Gastrocnemius medialis (tissue), 4 donors: ENCODE results near the gene MED23. TPM values are rescaled to one million over a fixed set of nuclear protein-coding genes. Genes with fewer than 3 reads are reported as not detected.

ENCODE experiments used
- ATAC-seq, 2 donors: fragments of 150-250 bp; one replicate each; pipeline ENCODE4 v1.9.1; 2016
- DNase-seq, 2 donors: peaks; one replicate each; pipeline ENCODE4 v3.0.0-alpha.2; 2019
- H3K27ac ChIP-seq, 4 donors: fragments of 200-600 bp; sonication (generic); 1 replicate in 1 of 4; 2 replicates in 3 of 4; pipeline ENCODE4 v1.5.1; 2016 to 2018; ENCODE audit warnings: mild to moderate bottlenecking in 2 of 4, moderate library complexity in 1 of 4
- H3K27me3 ChIP-seq, 3 donors: fragments of 200-600 bp; sonication (generic) in 2 of 3; 1 replicate in 1 of 3; 2 replicates in 2 of 3; pipeline versions ENCODE4 v1.5.1 to v1.6.0; 2016 to 2019; ENCODE audit warnings: mild to moderate bottlenecking in 1 of 3, moderate library complexity in 1 of 3
- H3K36me3 ChIP-seq, 2 donors: fragments of 200-600 bp; sonication (generic) in 1 of 2; one replicate each; pipeline ENCODE4 v1.5.1; 2017 to 2018
- H3K4me1 ChIP-seq, 2 donors: fragments of 200-600 bp; sonication (generic) in 1 of 2; one replicate each; pipeline ENCODE4 v1.5.1; 2016 to 2017; ENCODE audit warnings: mild to moderate bottlenecking in 2 of 2
- H3K4me3 ChIP-seq, 4 donors: fragments of 200-600 bp; sonication (generic) in 3 of 4; 1 replicate in 1 of 4; 2 replicates in 3 of 4; pipeline ENCODE4 v1.5.1; 2016 to 2019; ENCODE audit warnings: mild to moderate bottlenecking in 2 of 4
- H3K9me3 ChIP-seq, 3 donors: fragments of 200-600 bp; sonication (generic) in 2 of 3; 1 replicate in 1 of 3; 2 replicates in 2 of 3; pipeline ENCODE4 v1.5.1; 2016 to 2019
- POLR2A ChIP-seq, 2 donors: fragments of 450-650 bp; IDR thresholded peaks; one replicate each; pipeline ENCODE4 v1.6.1; 2017; ENCODE audit warnings: antibody characterized with exemption in 2 of 2, mild to moderate bottlenecking in 2 of 2, moderate library complexity in 2 of 2
- in situ Hi-C, 4 donors: fragments of 200-750 bp; cut with MboI; loops; one replicate each; pipeline versions ENCODE4 v1.15.0 to v1.8.0; 2017; ENCODE audit warnings: low sequenced_read_pairs in 4 of 4
- intact Hi-C: fragments of 100-400 bp; cut with DNase I; formaldehyde crosslinking; loops from one replicate; pipeline ENCODE4 v1.15.1; 2023; ENCODE audit warnings: low total_unique reads
- total RNA-seq, 4 donors: library from RNA; depleted of rRNA; stranded (reverse); fragments of >200 nt; gene quantifications; one replicate each; pipeline versions ENCODE4 v1.1.0 to v1.2.3, GENCODE V29; 2016
- TF ChIP-seq, protein P1 (sequence below), 5 experiments: fragments of 450-650 bp in 3 of 5; fragments of 200-600 bp in 2 of 5; sonication (generic) in 2 of 5; IDR thresholded peaks in 4 of 5; conservative IDR thresholded peaks in 1 of 5; 1 replicate in 4 of 5; 2 replicates in 1 of 5; pipeline ENCODE4 v1.5.1; 2016 to 2019; ENCODE audit warnings: antibody characterized with exemption in 5 of 5, mild to moderate bottlenecking in 3 of 5, moderate library complexity in 3 of 5

Gene MED23
- total RNA-seq, 4 donors from 2014 or later, result 7.5 to 16.0 (median 12.5) TPM

DNA sequence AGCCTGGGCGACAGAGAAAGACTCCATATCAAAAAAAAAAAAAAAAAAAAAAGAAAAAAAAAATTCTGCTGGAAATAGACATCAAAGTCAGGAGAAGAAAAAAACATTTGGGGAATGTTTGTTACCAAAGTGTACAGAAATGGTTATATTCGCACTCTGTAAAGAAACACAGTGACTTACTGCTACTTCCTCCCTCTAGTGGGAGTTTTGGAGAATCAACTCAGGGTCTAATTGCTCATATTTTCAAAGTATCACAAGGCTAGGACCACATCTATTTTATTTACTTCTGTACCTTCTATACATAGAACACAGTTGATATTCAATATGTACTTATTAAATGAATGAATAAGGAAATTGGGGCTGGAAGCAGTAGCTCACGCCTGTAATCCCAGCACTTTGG lies 30.6 kb downstream of the MED23 start:
- no peaks in the 10 kb centered on the region for H3K9me3 ChIP-seq
- intact Hi-C loops (no loop called here), in situ Hi-C loops (no loop called here)
- no peak for ATAC-seq
- H3K27ac ChIP-seq, result no peak overlapping the region
- H3K27me3 ChIP-seq, result no peaks in the 10 kb centered on the region
- peaks cover 4 to 96% of the 10 kb centered on the region in 2 donors for H3K36me3 ChIP-seq
- no peak for DNase-seq
- no peaks in the 10 kb centered on the region for H3K4me1 ChIP-seq
- no peak for TF ChIP-seq POLR2A (IDR thresholded peaks at IDR 0.05)
- no peak overlapping the region for H3K4me3 ChIP-seq

DNA sequence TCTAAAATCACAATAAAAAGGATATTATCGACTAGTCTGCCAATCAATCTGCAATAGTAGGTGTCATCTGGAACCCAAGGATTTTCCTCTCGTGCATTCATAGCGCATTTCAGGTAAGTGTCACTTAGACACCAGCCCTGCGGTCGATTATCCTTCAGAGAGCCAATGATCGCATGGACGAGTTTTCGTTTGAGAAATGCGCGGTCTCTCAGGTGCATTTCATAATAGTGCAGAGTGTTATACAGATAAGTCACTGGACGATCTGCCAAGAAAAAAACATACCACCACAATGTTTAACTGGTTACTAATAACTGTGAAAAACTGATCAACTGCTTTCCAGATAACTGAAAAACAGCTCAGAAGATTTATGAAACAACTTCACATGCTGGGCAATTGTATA lies 34.0 kb downstream of the MED23 start:
- no peaks in the 10 kb centered on the region for H3K4me1 ChIP-seq
- no peak for ATAC-seq
- H3K36me3 ChIP-seq, result peaks cover 2 to 92% of the 10 kb centered on the region in 2 donors
- H3K9me3 ChIP-seq, result no peaks in the 10 kb centered on the region
- H3K27ac ChIP-seq, result no peak overlapping the region
- in situ Hi-C loops, result no loop called here
- H3K4me3 ChIP-seq, result no peak overlapping the region
- TF ChIP-seq, protein P1, sequence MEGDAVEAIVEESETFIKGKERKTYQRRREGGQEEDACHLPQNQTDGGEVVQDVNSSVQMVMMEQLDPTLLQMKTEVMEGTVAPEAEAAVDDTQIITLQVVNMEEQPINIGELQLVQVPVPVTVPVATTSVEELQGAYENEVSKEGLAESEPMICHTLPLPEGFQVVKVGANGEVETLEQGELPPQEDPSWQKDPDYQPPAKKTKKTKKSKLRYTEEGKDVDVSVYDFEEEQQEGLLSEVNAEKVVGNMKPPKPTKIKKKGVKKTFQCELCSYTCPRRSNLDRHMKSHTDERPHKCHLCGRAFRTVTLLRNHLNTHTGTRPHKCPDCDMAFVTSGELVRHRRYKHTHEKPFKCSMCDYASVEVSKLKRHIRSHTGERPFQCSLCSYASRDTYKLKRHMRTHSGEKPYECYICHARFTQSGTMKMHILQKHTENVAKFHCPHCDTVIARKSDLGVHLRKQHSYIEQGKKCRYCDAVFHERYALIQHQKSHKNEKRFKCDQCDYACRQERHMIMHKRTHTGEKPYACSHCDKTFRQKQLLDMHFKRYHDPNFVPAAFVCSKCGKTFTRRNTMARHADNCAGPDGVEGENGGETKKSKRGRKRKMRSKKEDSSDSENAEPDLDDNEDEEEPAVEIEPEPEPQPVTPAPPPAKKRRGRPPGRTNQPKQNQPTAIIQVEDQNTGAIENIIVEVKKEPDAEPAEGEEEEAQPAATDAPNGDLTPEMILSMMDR (IDR thresholded peaks at IDR 0.05 in 4 of 5, conservative IDR thresholded peaks at IDR 0.05 in 1 of 5), result no peak
- no peak for TF ChIP-seq POLR2A (IDR thresholded peaks at IDR 0.05)
- intact Hi-C loops, result no loop called here
- no peak for DNase-seq
- H3K27me3 ChIP-seq, result no peaks in the 10 kb centered on the region

DNA sequence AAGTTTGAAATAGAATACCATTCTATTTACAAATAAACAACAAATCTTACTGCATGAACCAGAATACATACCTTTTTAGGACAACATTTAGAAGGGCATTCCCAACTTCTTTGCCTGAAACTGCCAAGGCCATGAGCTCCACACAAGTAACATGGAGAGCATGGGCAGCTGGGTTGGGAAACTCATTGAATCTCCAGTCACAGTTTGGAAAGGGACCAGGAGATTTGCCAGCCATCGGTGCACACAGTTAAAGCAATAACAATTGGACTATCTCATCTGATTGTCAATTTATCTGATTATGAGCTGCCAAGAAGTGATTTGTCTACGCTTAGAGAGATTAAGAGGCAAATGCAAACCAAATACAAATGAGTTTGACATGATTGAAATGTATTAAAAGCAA lies 35.1 kb downstream of the MED23 start:
- Histone ChIP-seq H3K4me1 (no peaks in the 10 kb centered on the region), H3K27me3 (no peaks in the 10 kb centered on the region), H3K27ac (no peak overlapping the region), H3K4me3 (no peak overlapping the region), H3K36me3 (peaks cover 2 to 92% of the 10 kb centered on the region in 2 donors), H3K9me3 (no peaks in the 10 kb centered on the region)
- DNase-seq, result no peak
- ATAC-seq, result no peak
- TF ChIP-seq POLR2A (IDR thresholded peaks at IDR 0.05), result no peak
- TF ChIP-seq, protein P1 (IDR thresholded peaks at IDR 0.05 in 4 of 5, conservative IDR thresholded peaks at IDR 0.05 in 1 of 5), result no peak
- in situ Hi-C loops, result no loop called here
- intact Hi-C loops, result no loop called here

DNA sequence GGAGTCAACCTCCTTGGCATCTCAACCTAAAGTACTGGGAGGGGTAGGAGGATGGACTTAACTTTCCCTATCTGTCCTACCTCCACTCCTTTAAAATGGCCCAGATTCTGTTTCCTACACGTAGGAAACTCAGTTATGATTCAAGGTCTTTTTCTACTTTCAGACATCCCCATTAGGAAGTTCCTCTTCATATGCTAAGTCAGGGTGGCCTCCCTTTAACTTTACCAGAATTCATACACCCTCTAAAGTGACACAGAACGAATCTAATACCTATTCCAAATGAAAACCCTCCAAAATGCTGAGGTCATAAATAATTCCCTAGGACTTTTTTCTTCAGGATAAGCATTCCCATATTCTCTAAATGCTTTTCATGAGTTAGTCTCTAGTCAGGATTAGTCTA lies 39.4 kb downstream of the MED23 start:
- in situ Hi-C loops (no loop called here), intact Hi-C loops (no loop called here)
- H3K36me3 ChIP-seq, result peaks cover 2 to 70% of the 10 kb centered on the region in 2 donors
- ATAC-seq (no peak), DNase-seq (no peak)
- H3K27me3 ChIP-seq, result no peaks in the 10 kb centered on the region
- H3K9me3 ChIP-seq, result no peaks in the 10 kb centered on the region
- H3K4me3 ChIP-seq, result no peak overlapping the region
- H3K4me1 ChIP-seq, result no peaks in the 10 kb centered on the region
- no peak overlapping the region for H3K27ac ChIP-seq
- TF ChIP-seq POLR2A (IDR thresholded peaks at IDR 0.05), result no peak
- TF ChIP-seq, protein P1 (IDR thresholded peaks at IDR 0.05 in 4 of 5, conservative IDR thresholded peaks at IDR 0.05 in 1 of 5), result no peak

DNA sequence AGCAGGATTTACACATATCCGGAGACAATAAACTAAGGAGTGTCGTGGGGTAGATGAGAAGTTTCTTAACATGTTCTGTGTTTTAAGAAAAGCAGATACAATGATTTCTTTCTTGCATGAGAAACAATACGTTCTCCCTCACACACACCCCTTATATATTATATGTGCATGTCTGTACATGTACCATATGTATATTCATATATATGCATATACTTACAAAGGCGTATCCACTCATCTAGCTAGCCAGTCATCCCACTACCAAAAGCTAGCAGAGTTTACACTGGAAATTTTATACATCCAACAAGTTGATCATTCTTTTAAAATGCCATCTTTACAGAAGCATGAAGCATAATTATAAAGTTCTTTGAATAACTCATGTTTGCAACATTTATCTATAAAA lies 40.1 kb downstream of the MED23 start:
- no peaks in the 10 kb centered on the region for H3K4me1 ChIP-seq
- DNase-seq (no peak), ATAC-seq (no peak)
- H3K4me3 ChIP-seq, result no peak overlapping the region
- TF ChIP-seq POLR2A (IDR thresholded peaks at IDR 0.05), result no peak
- TF ChIP-seq, protein P1 (IDR thresholded peaks at IDR 0.05 in 4 of 5, conservative IDR thresholded peaks at IDR 0.05 in 1 of 5), result no peak
- intact Hi-C loops, result no loop called here
- H3K27ac ChIP-seq, result no peak overlapping the region
- H3K9me3 ChIP-seq, result no peaks in the 10 kb centered on the region
- H3K36me3 ChIP-seq, result peaks cover 2 to 65% of the 10 kb centered on the region in 2 donors
- no peaks in the 10 kb centered on the region for H3K27me3 ChIP-seq
- in situ Hi-C loops, result no loop called here
